Measurements from ENCODE around the gene TMEM117.

Gene TMEM117

DNA sequence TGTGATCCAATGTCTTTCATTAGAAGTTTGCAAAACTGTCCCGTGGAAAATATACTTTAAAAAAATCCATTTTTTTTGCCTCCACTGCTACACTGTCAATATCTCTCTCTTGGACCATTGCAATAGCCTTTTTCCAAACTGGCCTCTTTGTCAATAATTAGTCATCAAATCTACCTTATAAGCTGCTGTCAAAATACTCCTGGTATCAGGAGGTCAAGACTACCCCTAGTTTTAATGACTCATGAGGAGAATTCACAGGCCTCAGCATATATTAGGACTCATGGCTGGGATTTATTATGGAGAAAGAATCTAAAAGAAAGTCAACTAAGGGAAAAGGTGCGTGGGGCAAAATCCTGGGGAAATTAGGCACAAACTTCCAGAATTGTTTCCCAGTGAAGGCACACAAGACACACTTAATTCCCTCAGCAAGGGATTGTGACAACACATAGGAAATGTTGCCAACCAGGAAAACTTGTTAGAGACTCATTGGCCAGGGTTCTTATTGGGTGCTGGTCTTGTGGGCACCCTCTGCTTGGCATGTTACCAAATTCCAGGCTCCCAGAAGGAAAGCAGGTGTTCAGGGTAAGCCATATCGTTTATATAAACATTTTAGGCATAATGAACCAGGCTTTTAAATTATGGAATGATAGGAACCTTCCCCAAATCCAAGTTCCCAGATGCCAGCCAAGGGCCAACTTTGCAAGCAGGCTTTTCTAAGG is 56.1 kb downstream of the TMEM117 start:
- DNase-seq: no peak

DNA sequence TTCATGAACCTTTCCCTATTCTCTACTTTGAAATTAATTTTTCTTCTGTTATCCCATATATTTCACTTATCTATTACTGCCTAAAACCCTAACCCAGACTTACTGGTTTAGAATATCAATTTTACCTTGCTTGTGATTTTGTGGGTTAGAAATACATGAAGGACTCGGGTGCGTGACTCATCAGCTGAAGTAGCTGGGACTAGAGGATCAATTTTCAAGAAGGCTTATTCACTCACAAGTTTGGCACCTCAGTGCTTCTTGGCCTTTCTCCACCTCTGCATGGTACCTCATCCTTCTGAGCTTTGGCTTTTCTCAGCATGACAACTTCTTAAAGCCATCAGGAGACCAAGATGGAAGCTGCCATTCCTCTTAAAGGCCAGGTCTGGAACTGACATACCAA is 57.8 kb downstream of the TMEM117 start:
- DNase-seq: no peak

GRCh38 chr12:43895580-43896206 is 59.8 kb downstream of the TMEM117 start:
- no peak for DNase-seq

DNA sequence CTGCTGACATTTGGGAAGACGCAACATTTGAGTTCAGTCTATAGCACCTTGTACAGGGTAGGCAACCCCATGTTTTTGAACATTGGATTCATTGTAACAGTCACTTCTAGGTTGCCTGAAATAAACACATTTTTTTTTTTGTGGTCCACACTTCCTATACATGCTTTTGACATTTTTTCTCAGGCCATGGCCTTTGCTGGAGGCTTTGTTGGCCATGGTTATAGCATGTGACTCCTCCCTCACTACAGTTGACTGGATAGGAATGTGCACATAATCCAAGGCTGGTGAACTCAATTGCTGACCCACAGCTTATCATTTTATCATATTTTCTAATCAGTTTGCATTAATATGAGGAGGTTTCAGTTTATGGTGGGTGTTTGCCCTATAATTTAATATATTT is 60.6 kb downstream of the TMEM117 start:
- DNase-seq: no peak

DNA sequence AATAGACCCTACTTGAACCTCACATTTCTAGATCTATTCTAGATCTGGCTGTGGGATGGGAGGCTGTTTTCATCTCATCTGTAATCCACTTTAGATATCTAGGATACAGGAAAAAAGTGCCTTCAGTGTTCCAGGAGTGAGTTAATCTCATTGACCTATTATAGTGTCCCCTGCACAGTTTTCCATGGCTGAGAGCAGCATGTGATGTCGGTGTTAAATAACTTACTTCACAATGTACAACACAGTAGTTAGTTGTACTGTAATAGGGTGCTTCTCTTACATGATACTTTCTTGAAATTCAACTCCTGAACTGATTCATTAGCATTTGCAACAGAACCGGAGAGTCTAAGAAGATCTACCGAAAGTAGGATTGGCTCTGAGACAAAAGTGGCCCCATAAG is 62.6 kb downstream of the TMEM117 start:
- no peak for DNase-seq

GRCh38 chr12:43899574-43899973 is 63.7 kb downstream of the TMEM117 start:
- no peak for DNase-seq

DNA sequence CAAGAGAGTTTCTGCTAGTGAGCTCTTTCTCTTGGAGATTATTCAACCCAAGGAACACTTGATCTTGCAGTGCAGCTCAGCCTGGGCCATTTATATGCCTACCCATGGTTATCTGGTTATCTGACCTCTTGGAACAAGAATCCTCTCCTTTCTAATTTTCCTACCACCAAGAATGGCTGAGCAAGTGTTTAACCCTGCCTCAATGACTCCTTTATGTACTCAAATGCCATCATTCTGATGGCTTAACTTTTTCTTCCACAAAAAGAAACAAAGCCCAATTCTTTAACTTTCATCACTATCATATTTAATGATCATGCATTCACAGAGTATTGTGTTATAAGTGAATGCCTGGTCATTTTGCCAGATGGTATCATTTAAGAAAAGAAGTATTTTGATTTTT is 67.8 kb downstream of the TMEM117 start:
- DNase-seq: no peak

- no peak for DNase-seq
Observed at GRCh38 chr12:43912859-43913258, 77.0 kb downstream of the TMEM117 start.

GRCh38 chr12:43914391-43914790 is 78.5 kb downstream of the TMEM117 start:
- DNase-seq: no peak

- DNase-seq: no peak
Observed at GRCh38 chr12:43914923-43915468, 79.1 kb downstream of the TMEM117 start.

DNA sequence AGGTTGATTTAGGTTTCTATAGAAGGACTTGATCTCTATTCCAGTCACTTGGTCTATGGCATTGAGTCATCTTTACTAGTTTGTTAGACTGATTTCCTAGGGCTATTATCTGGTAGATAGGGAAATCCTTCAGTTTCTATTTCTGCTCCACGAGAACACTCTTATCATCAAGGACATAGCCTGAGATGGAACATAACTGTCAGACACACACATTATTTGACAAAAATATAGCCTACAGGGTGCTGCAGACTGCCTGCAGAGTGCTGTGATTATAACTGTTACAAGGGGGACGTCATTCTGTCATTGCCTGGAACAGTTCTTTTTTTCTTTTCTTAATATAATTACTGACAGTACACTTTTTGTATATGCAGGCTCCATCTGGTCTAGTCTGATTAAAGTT is 82.0 kb downstream of the TMEM117 start:
- no peak for DNase-seq

DNA sequence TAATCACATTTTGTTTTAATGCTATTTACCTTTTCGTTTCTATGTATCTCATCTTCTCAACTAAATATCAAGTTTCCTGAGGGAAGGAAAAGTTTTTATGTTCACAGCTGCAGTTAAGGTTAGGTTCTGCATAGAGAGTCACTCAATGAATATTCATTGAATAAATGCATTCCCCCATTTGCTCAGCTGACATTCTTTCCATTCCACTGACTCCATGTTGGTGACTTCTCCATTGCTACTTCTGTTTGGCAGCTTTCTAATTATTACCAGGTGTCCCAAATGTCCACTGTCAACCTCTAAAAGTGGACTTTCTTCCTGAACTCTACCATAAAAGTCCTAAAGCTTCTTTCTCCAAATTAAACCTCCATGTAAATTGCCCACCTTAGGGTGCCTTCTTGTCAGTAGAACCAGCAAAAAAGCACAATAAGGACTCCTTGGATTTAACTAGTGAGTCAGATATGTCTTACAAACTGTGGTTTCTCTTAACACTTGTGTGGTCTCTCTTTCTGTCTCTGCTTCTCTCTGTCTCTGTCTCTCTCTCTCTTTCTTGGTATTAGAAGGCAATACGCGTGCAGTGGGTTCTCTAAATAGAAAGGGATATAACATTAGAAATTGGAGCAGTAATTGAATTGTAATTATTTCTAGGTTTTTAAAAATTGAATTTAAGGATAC is 85.9 kb downstream of the TMEM117 start:
- DNase-seq: no peak

DNA sequence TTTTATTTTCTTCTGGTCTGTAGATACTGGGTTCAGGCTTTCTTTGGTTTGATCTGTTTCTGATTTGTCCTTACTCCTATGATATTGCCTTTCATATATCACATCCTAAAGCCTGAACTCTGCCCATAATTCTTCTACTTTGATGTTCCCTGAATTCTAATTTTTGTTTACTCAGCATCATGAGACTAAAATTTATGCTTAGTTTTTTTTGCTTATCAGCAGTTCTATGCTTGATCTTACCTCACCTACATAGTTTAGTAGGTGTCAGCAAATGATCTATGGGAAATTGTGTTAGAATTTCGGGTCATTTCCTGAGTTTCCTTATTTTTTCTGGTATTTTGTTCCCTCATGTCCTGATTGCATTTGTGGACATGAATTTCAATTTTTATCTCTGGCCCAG is 94.2 kb downstream of the TMEM117 start:
- no peak for DNase-seq

- DNase-seq: no peak
Observed at GRCh38 chr12:43931187-43931586, 95.3 kb downstream of the TMEM117 start.

- DNase-seq: no peak
Observed at GRCh38 chr12:43935581-43935980, 99.7 kb downstream of the TMEM117 start.

DNA sequence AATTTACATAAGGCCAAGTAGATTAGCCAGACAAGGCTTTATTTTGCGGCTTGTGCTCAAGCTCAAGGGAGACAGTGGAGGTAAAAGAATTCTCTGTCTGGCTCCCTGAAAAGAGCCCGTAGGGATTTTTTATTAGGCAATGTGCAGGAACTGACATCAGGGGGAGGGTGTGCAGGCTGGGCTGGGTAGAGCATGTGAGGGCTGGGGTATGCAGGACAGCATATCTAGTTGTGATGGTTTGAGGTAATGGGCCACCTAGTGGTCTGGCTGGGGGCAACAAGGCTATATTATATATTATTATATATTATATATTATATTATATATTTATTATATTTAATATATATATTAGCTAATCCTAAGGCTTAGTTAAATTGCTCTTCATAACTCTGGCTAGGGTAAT is 102.1 kb downstream of the TMEM117 start:
- DNase-seq: no peak

- DNase-seq: no peak
Observed at GRCh38 chr12:43942379-43942778, 106.5 kb downstream of the TMEM117 start.

- no peak for DNase-seq
Observed at GRCh38 chr12:43945983-43946382, 110.1 kb downstream of the TMEM117 start.

DNA sequence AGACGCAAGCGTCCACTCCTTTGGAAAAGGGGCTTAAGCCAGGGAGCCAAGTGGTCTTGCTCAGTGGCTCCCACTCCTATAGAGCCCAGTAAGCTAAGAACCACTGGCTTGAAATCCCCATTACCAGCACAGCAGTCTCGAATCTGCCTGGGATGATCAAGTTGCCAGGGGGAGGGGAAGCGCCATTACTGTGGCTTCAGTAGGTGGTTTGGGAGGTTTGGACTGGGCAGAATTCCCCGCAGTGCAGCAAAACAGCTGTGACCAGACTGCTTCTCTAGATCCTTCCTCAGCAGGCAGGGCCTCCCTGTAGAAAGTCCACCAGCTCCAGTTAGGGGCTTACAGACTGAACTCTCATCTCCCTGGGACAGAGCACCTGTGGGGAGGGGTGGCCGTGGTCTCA is 115.4 kb downstream of the TMEM117 start:
- no peak for DNase-seq

GRCh38 chr12:43957732-43958372 is 122.0 kb downstream of the TMEM117 start:
- peak; percentile 45 for DNase-seq

DNA sequence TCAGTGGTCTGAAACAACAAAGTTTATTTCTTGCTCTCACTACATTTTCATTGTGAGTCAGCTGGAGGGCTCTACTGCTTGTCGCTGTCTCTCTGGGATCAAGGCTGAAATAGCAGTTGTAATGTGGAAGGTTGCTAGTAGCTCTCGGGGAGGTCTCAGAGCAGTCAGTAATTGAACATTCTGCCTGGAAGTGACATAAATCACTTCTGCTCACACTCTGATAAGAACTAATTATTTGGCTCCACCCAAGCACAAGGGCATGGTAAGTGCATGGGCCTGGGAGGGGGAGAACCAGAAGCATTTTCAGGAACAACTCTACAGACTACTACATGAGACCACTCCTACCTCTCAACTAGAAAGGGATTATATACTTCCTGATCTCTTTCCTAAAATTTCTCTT is 128.2 kb downstream of the TMEM117 start:
- DNase-seq: no peak

DNA sequence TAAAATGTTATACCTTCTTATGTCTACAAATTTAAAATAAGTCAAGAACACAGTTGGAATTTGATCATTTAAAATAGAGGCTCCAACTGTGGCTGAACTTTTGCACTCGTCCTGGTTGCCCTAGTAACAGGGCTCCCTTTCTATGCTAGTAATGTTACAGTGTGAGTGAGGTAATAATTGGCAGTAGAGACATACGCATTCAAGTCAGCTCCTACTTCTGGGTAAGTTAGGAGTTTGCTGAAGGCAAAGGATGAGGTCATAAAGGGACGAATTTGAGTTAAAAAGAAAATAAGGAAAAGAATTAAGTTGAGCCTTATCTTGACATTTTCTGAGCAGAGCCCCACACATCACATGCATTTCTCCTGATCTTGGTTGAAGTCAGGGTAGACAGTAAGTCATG is 129.1 kb downstream of the TMEM117 start:
- DNase-seq: no peak

DNA sequence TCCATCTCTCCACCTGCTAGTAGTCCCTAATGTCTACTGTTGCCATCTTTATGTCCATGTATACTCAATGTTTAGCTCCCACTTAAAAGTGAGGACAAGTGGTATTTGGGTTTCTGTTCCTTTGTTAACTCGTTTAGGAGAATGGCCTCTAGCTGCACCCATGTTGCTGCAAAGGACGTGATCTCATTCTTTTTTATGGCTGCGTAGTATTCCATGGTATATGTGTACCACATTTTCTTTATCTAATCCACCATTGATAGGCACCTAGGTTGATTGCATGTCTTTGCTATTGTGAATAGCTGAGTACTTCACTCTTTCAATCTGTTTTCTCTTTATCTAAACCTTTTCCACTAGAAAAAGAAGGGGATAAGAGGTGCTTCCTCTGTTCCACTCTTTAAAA is 130.0 kb downstream of the TMEM117 start:
- no peak for DNase-seq

DNA sequence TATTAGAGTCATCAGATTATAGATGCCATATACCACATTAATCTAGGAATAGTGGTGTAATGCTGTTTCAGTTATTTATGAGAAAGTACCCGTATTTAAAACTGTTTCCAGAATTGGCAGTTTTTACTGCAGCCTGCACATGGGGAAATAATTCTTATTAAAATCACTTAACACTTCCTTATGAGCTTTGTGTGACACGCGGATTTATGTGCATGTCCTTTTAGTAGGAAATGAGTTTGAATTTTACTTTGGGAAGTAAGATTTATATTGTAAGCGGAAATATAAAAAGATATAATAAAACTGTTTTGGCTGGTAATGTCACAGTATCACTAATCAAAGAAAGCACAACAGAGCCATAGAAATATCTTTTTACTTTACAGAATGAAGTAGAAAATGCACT is 132.9 kb downstream of the TMEM117 start:
- no peak for DNase-seq

Data from NCI-H1694 (cell line).